ENCODE measurements around the gene CPEB3. TPM values are rescaled to one million over a fixed set of nuclear protein-coding genes. Genes with fewer than 3 reads are reported as not detected.

The CPEB3 gene
- total and polyA plus RNA-seq, 2 donors (not counting 3 experiments of a cell fraction or from before 2014, with no cell fraction given): 0.80 to 2.2 TPM

DNA sequence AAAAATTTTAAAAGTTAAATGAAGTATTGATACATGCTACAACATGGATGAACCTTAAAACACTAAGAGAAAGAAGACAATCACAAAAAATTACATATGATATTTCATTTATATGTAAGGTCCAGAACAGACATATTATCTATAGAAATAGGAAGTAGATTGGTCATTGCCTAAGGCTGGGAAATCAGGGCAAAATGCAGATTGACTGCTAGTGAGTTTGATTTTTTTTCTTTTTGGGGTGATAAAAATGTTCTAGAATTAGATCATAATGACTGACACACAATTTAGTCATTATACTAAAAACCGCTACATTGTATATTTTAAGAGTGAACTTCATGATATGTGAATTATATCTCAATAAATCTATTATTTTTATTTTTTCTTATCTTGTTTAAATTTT lies 88.3 kb downstream of the CPEB3 start:
- Histone ChIP-seq H3K79me2 (ENCODE audit: control insufficient read depth, insufficient read depth, low read length) (no peaks in the 10 kb centered on the region), H3K27ac (ENCODE audit: insufficient read depth, low read depth, low read length) (no peak overlapping the region), H3K4me3 (replicated peaks in 1 of 3; ENCODE audit: insufficient read depth in 1 of 3, low read depth in 1 of 3, low read length in 3 of 3) (no peak overlapping the region), H3K9me3 (replicated peaks; ENCODE audit: control insufficient read depth, insufficient read depth, low read length) (no peaks in the 10 kb centered on the region), H3K4me1 (ENCODE audit: control insufficient read depth, extremely low read depth, insufficient read depth, low read length) (peaks cover 5% of the 10 kb centered on the region), H3K36me3 (ENCODE audit: control insufficient read depth in 2 of 2, extremely low read depth in 1 of 2, insufficient read depth in 2 of 2, low read length in 2 of 2) (no peaks in the 10 kb centered on the region), H3K4me2 (ENCODE audit: insufficient read depth, low read length) (no peak overlapping the region), H3K9me1 (replicated peaks; ENCODE audit: control insufficient read depth, extremely low read depth, insufficient read depth, low read length) (no peaks in the 10 kb centered on the region), H4K20me1 (replicated peaks; ENCODE audit: control insufficient read depth, extremely low read depth, insufficient read depth, low read length) (no peaks in the 10 kb centered on the region), H2AFZ (ENCODE audit: low read depth, low read length) (no peak overlapping the region), H3K27me3 (ENCODE audit: control insufficient read depth in 2 of 2, insufficient read depth in 2 of 2, low read length in 2 of 2) (no peaks in the 10 kb centered on the region), H3K9ac (replicated peaks; ENCODE audit: extremely low read depth, insufficient read depth, low read length) (no peak overlapping the region)
- CTCF ChIA-PET: no interaction called here
- dilution Hi-C loops (cut with MboI; ENCODE audit: extremely low pct_ligation_motif_present, low sequenced_read_pairs): no loop called here
- BruUV-seq (replicated peaks): no TSS peak
- intact Hi-C loops (cut with micrococcal nuclease): loop anchor here (5.0 kb wide), 1 partner anchor 115 kb away; no protein-coding TSS in a partner anchor
- no peak for FAIRE-seq
- POLR2A ChIA-PET: no interaction called here
- DNase-seq (ENCODE audit: low read depth, low spot score): no peak
- no peak for TF ChIP-seq FOS (IDR thresholded peaks at IDR 0.05; ENCODE audit: borderline replicate concordance, insufficient read depth, low read length)
- TF ChIP-seq JUN (IDR thresholded peaks at IDR 0.05; ENCODE audit: borderline replicate concordance, insufficient read depth, insufficient read length, low read depth): no peak
- TF ChIP-seq, protein P1, sequence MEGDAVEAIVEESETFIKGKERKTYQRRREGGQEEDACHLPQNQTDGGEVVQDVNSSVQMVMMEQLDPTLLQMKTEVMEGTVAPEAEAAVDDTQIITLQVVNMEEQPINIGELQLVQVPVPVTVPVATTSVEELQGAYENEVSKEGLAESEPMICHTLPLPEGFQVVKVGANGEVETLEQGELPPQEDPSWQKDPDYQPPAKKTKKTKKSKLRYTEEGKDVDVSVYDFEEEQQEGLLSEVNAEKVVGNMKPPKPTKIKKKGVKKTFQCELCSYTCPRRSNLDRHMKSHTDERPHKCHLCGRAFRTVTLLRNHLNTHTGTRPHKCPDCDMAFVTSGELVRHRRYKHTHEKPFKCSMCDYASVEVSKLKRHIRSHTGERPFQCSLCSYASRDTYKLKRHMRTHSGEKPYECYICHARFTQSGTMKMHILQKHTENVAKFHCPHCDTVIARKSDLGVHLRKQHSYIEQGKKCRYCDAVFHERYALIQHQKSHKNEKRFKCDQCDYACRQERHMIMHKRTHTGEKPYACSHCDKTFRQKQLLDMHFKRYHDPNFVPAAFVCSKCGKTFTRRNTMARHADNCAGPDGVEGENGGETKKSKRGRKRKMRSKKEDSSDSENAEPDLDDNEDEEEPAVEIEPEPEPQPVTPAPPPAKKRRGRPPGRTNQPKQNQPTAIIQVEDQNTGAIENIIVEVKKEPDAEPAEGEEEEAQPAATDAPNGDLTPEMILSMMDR (IDR thresholded peaks at IDR 0.05; ENCODE audit: extremely low read depth in 1 of 2, insufficient read depth in 1 of 2, low read depth in 1 of 2, low read length in 2 of 2): no peak
- no peak for TF ChIP-seq MYC (IDR thresholded peaks at IDR 0.05; ENCODE audit: low read depth, low read length)
- TF ChIP-seq POLR2AphosphoS5 (IDR thresholded peaks at IDR 0.05; ENCODE audit: insufficient read depth, low read depth, low read length): no peak
- TF ChIP-seq EZH2 (IDR thresholded peaks at IDR 0.05; ENCODE audit: borderline replicate concordance, low read depth, low read length, severe bottlenecking): no peak
- TF ChIP-seq GATA2 (IDR thresholded peaks at IDR 0.05; ENCODE audit: insufficient read depth, insufficient read length, low read depth, low read length): no peak
- no peak for TF ChIP-seq POLR2A (IDR thresholded peaks at IDR 0.05; ENCODE audit: low read depth, low read length)
- TF ChIP-seq MAX (IDR thresholded peaks at IDR 0.05; ENCODE audit: insufficient read depth, insufficient read length): no peak

Data from endothelial cell of umbilical vein (primary cell).